GM18907 (cell line): ENCODE measurements around the gene PRSS36.
"Not testable (repeated sequence)": the region's sequence is repeated elsewhere in the genome, so short reads cannot be mapped to it uniquely, and the experiment has no call there.

Source experiments
- ATAC-seq: cut with Tn5 transposase; IDR thresholded peaks from one replicate; pipeline ENCODE4 v1.9.1; 2021; ENCODE audit warnings: mild to moderate bottlenecking, moderate library complexity; ENCODE audit not compliant: unreplicated experiment

Gene PRSS36

GRCh38 chr16:31149894-31150890 lies at the start of gene PRSS36:
Gene PRSS36, minus strand, starts transcription at chr16:31150066. Its CDS starts 31 bp downstream, at chr16:31150035.
- ATAC-seq, result no peak

GRCh38 chr16:31199430-31200041 lies 49.7 kb upstream of the PRSS36 start:
- no peak for ATAC-seq

GRCh38 chr16:31198207-31198882 lies 48.5 kb upstream of the PRSS36 start:
- ATAC-seq, result no peak

GRCh38 chr16:31196324-31197088 lies 46.6 kb upstream of the PRSS36 start:
- no peak for ATAC-seq

- ATAC-seq, result not testable (repeated sequence)
Measured at GRCh38 chr16:31195861-31196260, 46.0 kb upstream of the PRSS36 start.

GRCh38 chr16:31194898-31195297 lies 45.0 kb upstream of the PRSS36 start:
- no peak for ATAC-seq

- no peak for ATAC-seq
Measured at GRCh38 chr16:31193874-31194273, 44.0 kb upstream of the PRSS36 start.

GRCh38 chr16:31192856-31193642 lies 43.2 kb upstream of the PRSS36 start:
- no peak for ATAC-seq

GRCh38 chr16:31191697-31192428 lies 42.0 kb upstream of the PRSS36 start:
- no peak for ATAC-seq

GRCh38 chr16:31190818-31191444 lies 41.1 kb upstream of the PRSS36 start:
- no peak for ATAC-seq

- ATAC-seq, result no peak
Measured at GRCh38 chr16:31190061-31190460, 40.2 kb upstream of the PRSS36 start.

GRCh38 chr16:31189412-31189778 lies 39.5 kb upstream of the PRSS36 start:
- ATAC-seq, result no peak

- no peak for ATAC-seq
Measured at GRCh38 chr16:31188450-31189411, 38.9 kb upstream of the PRSS36 start.

- no peak for ATAC-seq
Measured at GRCh38 chr16:31187808-31188189, 37.9 kb upstream of the PRSS36 start.

GRCh38 chr16:31186930-31187807 lies 37.3 kb upstream of the PRSS36 start:
- no peak for ATAC-seq

- ATAC-seq, result no peak
Measured at GRCh38 chr16:31186176-31186575, 36.3 kb upstream of the PRSS36 start.

GRCh38 chr16:31185339-31185738 lies 35.5 kb upstream of the PRSS36 start:
- no peak for ATAC-seq
